ENCODE results near the gene MMAB. TPM values are rescaled to one million over a fixed set of nuclear protein-coding genes. Genes with fewer than 3 reads are reported as not detected.

The MMAB gene
- total RNA-seq, 1 experiment from 2014 or later: 24.3 TPM

DNA sequence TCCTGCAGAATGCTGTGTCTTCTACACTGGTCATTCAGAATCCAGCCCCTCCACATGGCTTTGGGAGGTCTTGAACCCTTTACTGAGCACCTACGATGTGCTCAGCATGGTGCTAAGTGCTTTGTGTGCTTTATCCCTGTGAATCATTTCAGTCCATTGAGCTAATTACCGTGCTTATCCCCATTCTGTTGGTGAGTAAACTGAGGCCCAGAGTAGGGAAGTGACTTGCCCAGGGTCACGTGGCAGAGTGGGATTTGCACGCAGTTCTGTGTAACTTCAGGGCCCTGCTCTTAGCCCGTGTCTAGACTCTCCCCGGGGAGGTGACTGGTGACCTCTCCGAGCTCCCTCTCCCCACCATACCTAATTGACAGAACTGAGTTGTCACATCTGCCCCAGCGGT lies 27.7 kb upstream of the MMAB start:
- H2AFZ ChIP-seq (ENCODE audit: low read length): no peak overlapping the region
- no peak for TF ChIP-seq CTCF (conservative IDR thresholded peaks at IDR 0.05)
- no peak overlapping the region for H2AK5ac ChIP-seq (ENCODE audit: insufficient read length, low read length)
- H3K14ac ChIP-seq (ENCODE audit: insufficient read depth, low read length): no peak overlapping the region
- Mint-ChIP-seq H3K36me3 (ENCODE audit: insufficient read depth in 1 of 3, low read depth in 3 of 3) (peaks cover 0 to 2% (median 0%) of the 10 kb centered on the region in 3 experiments; a peak in 2 of 7 replicates), H3K4me3 (no peak overlapping the region), H3K27me3 (ENCODE audit: low read depth) (no peaks in the 10 kb centered on the region; the same call in none of the 2 replicates), H3K27ac (no peak overlapping the region), H3K4me1 (peaks cover 11 to 24% of the 10 kb centered on the region in 2 experiments), H3K9me3 (no peaks in the 10 kb centered on the region; a peak in 1 of 5 replicates)
- no peaks in the 10 kb centered on the region for H3K79me2 ChIP-seq (ENCODE audit: insufficient read depth, low read length)
- H3K4ac ChIP-seq (ENCODE audit: low read depth, low read length): no peak overlapping the region
- H3K27me3 ChIP-seq (ENCODE audit: insufficient read depth, low read length): no peaks in the 10 kb centered on the region
- no peak overlapping the region for H3K4me2 ChIP-seq (ENCODE audit: insufficient read depth, insufficient read length, low read length)
- no peak overlapping the region for H2BK20ac ChIP-seq (ENCODE audit: low read depth, low read length, poor library complexity, severe bottlenecking)
- no peaks in the 10 kb centered on the region for H3K9me3 ChIP-seq (ENCODE audit: control insufficient read depth, low read depth, low read length)
- no CpG with 5 or more reads among the region's 8 CpGs for WGBS (ENCODE audit: extremely low coverage, insufficient read length, low lambda C conversion rate)
- no peak overlapping the region for H3T11ph ChIP-seq (ENCODE audit: low read length)
- no peak overlapping the region for H3K56ac ChIP-seq (ENCODE audit: insufficient read length, low read depth, low read length)
- DNase-seq: no peak
- no peak overlapping the region for H2BK5ac ChIP-seq (ENCODE audit: insufficient read length, low read length)
- no peak overlapping the region for H3K23ac ChIP-seq (ENCODE audit: insufficient read length, low read depth, low read length)
- H3K18ac ChIP-seq (ENCODE audit: insufficient read length, low read depth, low read length): no peak overlapping the region
- no peak overlapping the region for H4K91ac ChIP-seq (ENCODE audit: insufficient read length, low read depth, low read length)
- H4K8ac ChIP-seq (replicated peaks; ENCODE audit: insufficient read length, low read depth, low read length): no peak overlapping the region
- no peaks in the 10 kb centered on the region for H3K4me1 ChIP-seq (ENCODE audit: insufficient read depth, low read length)
- no peak overlapping the region for H2BK120ac ChIP-seq (ENCODE audit: low read depth, low read length, poor library complexity, severe bottlenecking)
- no peaks in the 10 kb centered on the region for H4K20me1 ChIP-seq (ENCODE audit: control insufficient read depth, insufficient read depth, insufficient read length)
- no peak overlapping the region for H4K5ac ChIP-seq (ENCODE audit: insufficient read length, low read depth, low read length)
- no peak overlapping the region for H2BK15ac ChIP-seq (ENCODE audit: low read depth, low read length)
- no peak overlapping the region for H2BK12ac ChIP-seq (ENCODE audit: insufficient read length, low read depth, low read length)
- no peaks in the 10 kb centered on the region for H3K23me2 ChIP-seq (ENCODE audit: insufficient read length, low read depth, low read length, poor library complexity, severe bottlenecking)
- no peak overlapping the region for H3K9ac ChIP-seq (ENCODE audit: extremely low read depth, insufficient read length, low read length)
- H3K27ac ChIP-seq (ENCODE audit: insufficient read length, low read depth, low read length): no peak overlapping the region
- no peaks in the 10 kb centered on the region for H3K79me1 ChIP-seq (ENCODE audit: insufficient read depth, low read depth, low read length, poor library complexity, severe bottlenecking)
